PC-9 (cell line): ENCODE measurements around the gene CLNK. TPM values are rescaled to one million over a fixed set of nuclear protein-coding genes. Genes with fewer than 3 reads are reported as not detected.

Experiments used
- BruUV-seq: library from RNA; stranded (reverse); fragments of 400-500 nt; replicated peaks from 2 replicates; lab custom pipeline; 2021; lab: Mats Ljungman, UMichigan
- CTCF ChIA-PET: fragments of 300-600 bp; sonication (Branson Sonifier 250); formaldehyde crosslinking; loops from one replicate; lab custom pipeline; 2022; ENCODE audit warnings: antibody characterized with exemption; lab: Charles Lee
- POLR2A ChIA-PET: fragments of 300-600 bp; sonication (Branson Sonifier 250); formaldehyde crosslinking; loops from one replicate; lab custom pipeline; 2022; ENCODE audit warnings: antibody characterized with exemption; ENCODE audit not compliant: unreplicated experiment; lab: Charles Lee
- DNase-seq, 2 experiments: peaks; one replicate each; pipeline versions ENCODE4 v3.0.0 to v3.0.0-alpha.2; 2015 to 2022; ENCODE audit warnings: mixed read lengths in 1 of 2
- H2AFZ ChIP-seq: fragments of 200-600 bp; sonication (generic); 2 replicates; pipeline ENCODE4 v1.8.1; 2017; ENCODE audit warnings: antibody characterized with exemption
- H3F3A ChIP-seq: fragments of 200-600 bp; sonication (generic); 2 replicates; pipeline ENCODE4 v1.8.1; 2017; ENCODE audit warnings: antibody characterized with exemption, mild to moderate bottlenecking, low read depth; ENCODE audit not compliant: insufficient read depth
- H3K27ac ChIP-seq: fragments of 200-600 bp; sonication (generic); 2 replicates; pipeline ENCODE4 v1.6.1; 2016; ENCODE audit warnings: mixed run types
- H3K27me3 ChIP-seq: fragments of 200-600 bp; sonication (generic); 2 replicates; pipeline ENCODE4 v1.6.1; 2016; ENCODE audit warnings: low read depth, mixed run types; ENCODE audit not compliant: insufficient read depth
- H3K36me3 ChIP-seq: fragments of 200-600 bp; sonication (generic); 2 replicates; pipeline ENCODE4 v1.6.1; 2016; ENCODE audit warnings: low read depth, mixed run types
- H3K4me1 ChIP-seq: fragments of 200-600 bp; sonication (generic); replicated peaks from 2 replicates; pipeline ENCODE4 v1.6.1; 2016; ENCODE audit warnings: mixed run types; ENCODE audit not compliant: insufficient read depth
- H3K4me2 ChIP-seq: fragments of 200-600 bp; sonication (generic); 2 replicates; pipeline ENCODE4 v1.6.1; 2017; ENCODE audit warnings: mixed run types
- H3K4me3 ChIP-seq: fragments of 200-600 bp; sonication (generic); 2 replicates; pipeline ENCODE4 v1.6.1; 2016; ENCODE audit warnings: mixed run types
- H3K79me2 ChIP-seq: fragments of 200-600 bp; sonication (generic); 2 replicates; pipeline ENCODE4 v1.6.1; 2017; ENCODE audit warnings: low read depth, mixed run types
- H3K9me2 ChIP-seq: fragments of 200-600 bp; sonication (generic); 2 replicates; pipeline ENCODE4 v1.8.1; 2017; ENCODE audit warnings: mild to moderate bottlenecking; ENCODE audit not compliant: insufficient read depth
- H3K9me3 ChIP-seq: fragments of 200-600 bp; sonication (generic); 2 replicates; pipeline ENCODE4 v1.8.1; 2016; ENCODE audit warnings: low read depth; ENCODE audit not compliant: insufficient read depth
- H4K20me1 ChIP-seq: fragments of 200-600 bp; sonication (generic); 2 replicates; pipeline ENCODE4 v1.8.1; 2017; ENCODE audit not compliant: insufficient read depth
- CTCF ChIP-seq: fragments of 200-600 bp; sonication (generic); conservative IDR thresholded peaks from 2 replicates; pipeline ENCODE4 v1.6.1; 2017; ENCODE audit warnings: mixed run types, antibody characterized with exemption, mild to moderate bottlenecking, moderate library complexity
- EZH2 ChIP-seq: fragments of 200-600 bp; sonication (generic); IDR thresholded peaks from 2 replicates; pipeline ENCODE4 v1.8.0; 2017; ENCODE audit warnings: antibody characterized with exemption, low read depth
- intact Hi-C: fragments of 100-400 bp; cut with micrococcal nuclease; formaldehyde crosslinking; loops from one replicate; pipeline ENCODE4 v1.10.0; 2022; ENCODE audit not compliant: unreplicated experiment
- total RNA-seq: library from RNA; stranded (reverse); gene quantifications from 2 replicates; pipeline ENCODE4 v1.2.3, GENCODE V29; 2021

The CLNK gene
- total RNA-seq, 1 experiment from 2014 or later = not detected

- H3K79me2 ChIP-seq = no peaks in the 10 kb centered on the region
- no peak overlapping the region for H3K4me3 ChIP-seq
- POLR2A ChIA-PET = no interaction called here
- no peaks in the 10 kb centered on the region for H3K9me2 ChIP-seq
- intact Hi-C loops = no loop called here
- H3K27ac ChIP-seq = no peak overlapping the region
- no peak for DNase-seq
- H4K20me1 ChIP-seq = no peaks in the 10 kb centered on the region
- H3F3A ChIP-seq = no peaks in the 10 kb centered on the region
- no peak overlapping the region for H3K4me2 ChIP-seq
- H3K4me1 ChIP-seq = no peaks in the 10 kb centered on the region
- no peaks in the 10 kb centered on the region for H3K27me3 ChIP-seq
- BruUV-seq = no TSS peak
- H3K9me3 ChIP-seq = no peaks in the 10 kb centered on the region
- no peaks in the 10 kb centered on the region for H3K36me3 ChIP-seq
- no peak for TF ChIP-seq EZH2
- no peak for TF ChIP-seq CTCF
- H2AFZ ChIP-seq = no peak overlapping the region
- CTCF ChIA-PET = no interaction called here
Measured at GRCh38 chr4:10509733-10510132, 174.8 kb downstream of the CLNK start.

GRCh38 chr4:10506077-10506476 lies 178.5 kb downstream of the CLNK start:
- H3K9me3 ChIP-seq = no peaks in the 10 kb centered on the region
- no peaks in the 10 kb centered on the region for H3F3A ChIP-seq
- H3K4me1 ChIP-seq = no peaks in the 10 kb centered on the region
- no TSS peak for BruUV-seq
- intact Hi-C loops = no loop called here
- H4K20me1 ChIP-seq = no peaks in the 10 kb centered on the region
- H3K4me3 ChIP-seq = no peak overlapping the region
- ChIA-PET POLR2A (no interaction called here), CTCF (no interaction called here)
- H2AFZ ChIP-seq = no peak overlapping the region
- no peaks in the 10 kb centered on the region for H3K36me3 ChIP-seq
- DNase-seq = no peak
- no peaks in the 10 kb centered on the region for H3K9me2 ChIP-seq
- H3K79me2 ChIP-seq = no peaks in the 10 kb centered on the region
- no peak overlapping the region for H3K4me2 ChIP-seq
- peaks cover 11% of the 10 kb centered on the region; the same call in 1 of the 2 replicates for H3K27me3 ChIP-seq
- H3K27ac ChIP-seq = no peak overlapping the region
- TF ChIP-seq CTCF = no peak
- no peak for TF ChIP-seq EZH2

- no peaks in the 10 kb centered on the region for H3K9me3 ChIP-seq
- intact Hi-C loops = no loop called here
- no peaks in the 10 kb centered on the region for H4K20me1 ChIP-seq
- no peaks in the 10 kb centered on the region for H3F3A ChIP-seq
- no peak overlapping the region for H2AFZ ChIP-seq
- no peak overlapping the region for H3K4me3 ChIP-seq
- no peaks in the 10 kb centered on the region for H3K9me2 ChIP-seq
- BruUV-seq = no TSS peak
- no peak for TF ChIP-seq CTCF
- no peak for TF ChIP-seq EZH2
- no peak overlapping the region for H3K4me2 ChIP-seq
- H3K36me3 ChIP-seq = no peaks in the 10 kb centered on the region
- H3K27me3 ChIP-seq = peaks cover 23% of the 10 kb centered on the region
- ChIA-PET POLR2A (no interaction called here), CTCF (no interaction called here)
- H3K79me2 ChIP-seq = no peaks in the 10 kb centered on the region
- no peak for DNase-seq
- H3K27ac ChIP-seq = no peak overlapping the region
- no peaks in the 10 kb centered on the region for H3K4me1 ChIP-seq
Measured at GRCh38 chr4:10504570-10505179, 179.9 kb downstream of the CLNK start.
